Tibial nerve (tissue), 4 donors: ENCODE measurements around the gene ABL2.
A peak's percentile ranks its signal among the peaks of the same experiment; 100 is the strongest.

Experiments used
- CTCF ChIP-seq, 5 experiments: fragments of 200-600 bp in 3 of 5; fragments of 450-650 bp in 2 of 5; sonication (generic) in 3 of 5; IDR thresholded peaks; one replicate each; pipeline ENCODE4 v1.5.1; 2016 to 2019; ENCODE audit warnings: antibody characterized with exemption in 5 of 5, mild to moderate bottlenecking in 3 of 5, moderate library complexity in 2 of 5
- EP300 ChIP-seq, 2 donors: sonication (generic); formaldehyde crosslinking; IDR thresholded peaks; one replicate each; pipeline ENCODE4 v1.6.1; 2017; ENCODE audit warnings: antibody characterized with exemption in 2 of 2, mild to moderate bottlenecking in 1 of 2
- POLR2A ChIP-seq, 2 donors: fragments of 450-650 bp; IDR thresholded peaks; one replicate each; pipeline ENCODE4 v1.6.1; 2017; ENCODE audit warnings: antibody characterized with exemption in 2 of 2, mild to moderate bottlenecking in 2 of 2, moderate library complexity in 2 of 2

DNA sequence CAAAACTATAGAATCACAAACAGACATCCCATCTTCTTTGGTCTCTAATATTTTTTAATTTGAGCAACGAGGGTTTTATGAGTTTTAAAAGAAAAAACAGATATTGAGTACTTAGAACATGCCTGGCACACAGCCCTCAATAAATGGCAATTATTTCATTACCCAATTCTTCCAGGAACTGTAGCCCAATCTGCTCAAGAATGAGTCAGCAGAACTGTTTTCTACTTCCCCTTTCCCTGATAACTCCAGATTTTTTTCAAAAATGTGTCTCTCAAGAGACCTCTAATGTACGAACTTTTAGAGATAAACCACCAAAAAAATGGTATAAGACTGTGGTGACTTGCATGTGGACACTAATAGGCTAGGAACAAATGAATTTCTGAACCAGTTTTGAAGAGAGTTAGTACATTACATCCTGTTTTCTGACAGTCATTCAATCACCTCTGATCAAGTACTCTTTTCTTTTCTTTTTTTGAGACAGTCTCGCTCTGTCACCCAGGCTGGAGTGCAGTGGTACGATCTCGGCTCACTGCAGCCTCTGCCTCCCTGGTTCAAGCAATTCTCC lies 11.5 kb downstream of the ABL2 start:
- no peak for TF ChIP-seq POLR2A (IDR thresholded peaks at IDR 0.05)
- no peak for TF ChIP-seq CTCF (IDR thresholded peaks at IDR 0.05)
- TF ChIP-seq EP300 (IDR thresholded peaks at IDR 0.05): peak in 1 of 2 donors; percentile 58
